Thyroid gland (tissue), 4 donors: ENCODE data around the gene NCKAP5. TPM values are rescaled to one million over a fixed set of nuclear protein-coding genes. Genes with fewer than 3 reads are reported as not detected.

Experiments
- DNase-seq, 2 donors: peaks; one replicate each; pipeline ENCODE4 v3.0.0-alpha.2; 2019
- H3K27ac ChIP-seq, 3 donors: fragments of 200-600 bp; sonication (generic); 1 replicate in 2 of 3; 2 replicates in 1 of 3; pipeline ENCODE4 v1.5.1; 2016 to 2019; ENCODE audit warnings: mild to moderate bottlenecking in 1 of 3, moderate library complexity in 1 of 3
- H3K27me3 ChIP-seq: fragments of 200-600 bp; sonication (generic); one replicate; pipeline ENCODE4 v1.5.1; 2019
- H3K36me3 ChIP-seq, 2 donors: fragments of 200-600 bp; sonication (generic); one replicate each; pipeline ENCODE4 v1.5.1; 2016 to 2019
- H3K4me1 ChIP-seq, 2 donors: fragments of 200-600 bp; sonication (generic); one replicate each; pipeline ENCODE4 v1.5.1; 2017 to 2019
- H3K4me3 ChIP-seq, 3 donors: fragments of 200-600 bp; sonication (generic); replicated peaks in 1 of 3; 1 replicate in 2 of 3; 2 replicates in 1 of 3; pipeline ENCODE4 v1.5.1; 2016; ENCODE audit warnings: mild to moderate bottlenecking in 1 of 3
- H3K9me3 ChIP-seq: fragments of 200-600 bp; sonication (generic); one replicate; pipeline ENCODE4 v1.5.1; 2017
- POLR2A ChIP-seq, 2 donors: fragments of 450-650 bp; IDR thresholded peaks; one replicate each; pipeline ENCODE4 v1.6.1; 2017; ENCODE audit warnings: antibody characterized with exemption in 2 of 2, mild to moderate bottlenecking in 2 of 2, moderate library complexity in 1 of 2
- WGBS, 2 donors: methylation state at CpG; one replicate each; pipeline ENCODE4 v1.1.5; 2017; 5-methylcytosine and 5-hydroxymethylcytosine counted together
- intact Hi-C: fragments of 100-400 bp; cut with DNase I; formaldehyde crosslinking; loops from one replicate; pipeline ENCODE4 v1.15.1; 2023
- total RNA-seq, 4 donors: library from RNA; depleted of rRNA; stranded (reverse); fragments of >200 nt; gene quantifications; one replicate each; pipeline ENCODE4 v1.2.3, GENCODE V29; 2016
- TF ChIP-seq, protein P1 (sequence below), 6 experiments: fragments of 200-600 bp in 3 of 6; fragments of 450-650 bp in 3 of 6; sonication (generic) in 3 of 6; IDR thresholded peaks; one replicate each; pipeline ENCODE4 v1.5.1; 2016 to 2019; ENCODE audit warnings: antibody characterized with exemption in 6 of 6, mild to moderate bottlenecking in 2 of 6, inconsistent platforms in 1 of 6, moderate library complexity in 1 of 6

NCKAP5 gene
- total RNA-seq, 4 donors from 2014 or later, result 0.45 to 1.2 (median 0.76) TPM

DNA sequence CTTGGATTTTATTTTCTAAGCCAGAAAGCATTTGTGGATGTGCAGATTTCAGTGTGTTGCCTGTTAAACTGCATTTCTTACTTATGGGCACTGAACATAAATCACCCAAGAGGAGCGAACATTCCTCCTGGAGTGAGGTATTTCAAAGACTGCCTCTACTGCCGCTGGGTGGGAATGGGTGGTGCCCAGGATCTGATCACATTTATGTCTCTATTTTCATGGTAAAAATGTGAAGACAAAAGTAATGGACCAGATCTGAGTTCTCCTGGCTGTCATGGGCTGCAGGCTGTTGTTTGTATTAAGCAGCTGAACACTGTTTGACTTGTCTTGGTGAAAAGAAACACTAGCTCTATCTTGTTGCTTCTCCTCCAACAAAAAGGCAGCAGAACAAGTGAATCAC lies 251.7 kb downstream of the NCKAP5 start:
- TF ChIP-seq POLR2A (IDR thresholded peaks at IDR 0.05), result no peak
- TF ChIP-seq, protein P1, sequence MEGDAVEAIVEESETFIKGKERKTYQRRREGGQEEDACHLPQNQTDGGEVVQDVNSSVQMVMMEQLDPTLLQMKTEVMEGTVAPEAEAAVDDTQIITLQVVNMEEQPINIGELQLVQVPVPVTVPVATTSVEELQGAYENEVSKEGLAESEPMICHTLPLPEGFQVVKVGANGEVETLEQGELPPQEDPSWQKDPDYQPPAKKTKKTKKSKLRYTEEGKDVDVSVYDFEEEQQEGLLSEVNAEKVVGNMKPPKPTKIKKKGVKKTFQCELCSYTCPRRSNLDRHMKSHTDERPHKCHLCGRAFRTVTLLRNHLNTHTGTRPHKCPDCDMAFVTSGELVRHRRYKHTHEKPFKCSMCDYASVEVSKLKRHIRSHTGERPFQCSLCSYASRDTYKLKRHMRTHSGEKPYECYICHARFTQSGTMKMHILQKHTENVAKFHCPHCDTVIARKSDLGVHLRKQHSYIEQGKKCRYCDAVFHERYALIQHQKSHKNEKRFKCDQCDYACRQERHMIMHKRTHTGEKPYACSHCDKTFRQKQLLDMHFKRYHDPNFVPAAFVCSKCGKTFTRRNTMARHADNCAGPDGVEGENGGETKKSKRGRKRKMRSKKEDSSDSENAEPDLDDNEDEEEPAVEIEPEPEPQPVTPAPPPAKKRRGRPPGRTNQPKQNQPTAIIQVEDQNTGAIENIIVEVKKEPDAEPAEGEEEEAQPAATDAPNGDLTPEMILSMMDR (IDR thresholded peaks at IDR 0.05), result no peak
- intact Hi-C loops, result no loop called here
- no peak for DNase-seq
- Histone ChIP-seq H3K9me3 (no peaks in the 10 kb centered on the region), H3K4me1 (no peaks in the 10 kb centered on the region), H3K27me3 (no peaks in the 10 kb centered on the region), H3K4me3 (no peak overlapping the region), H3K36me3 (no peaks in the 10 kb centered on the region), H3K27ac (no peak overlapping the region)
- WGBS, 2 donors, result 78 to 83% methylated on average over 2 of the region's 2 CpGs

- H3K4me3 ChIP-seq, result no peak overlapping the region
- WGBS, 2 donors, result 87 to 89% methylated on average over 6 of the region's 6 CpGs
- no peak for DNase-seq
- H3K27ac ChIP-seq, result no peak overlapping the region
- no peaks in the 10 kb centered on the region for H3K36me3 ChIP-seq
- intact Hi-C loops, result no loop called here
- H3K4me1 ChIP-seq, result no peaks in the 10 kb centered on the region
- H3K9me3 ChIP-seq, result no peaks in the 10 kb centered on the region
- TF ChIP-seq, protein P1 (IDR thresholded peaks at IDR 0.05), result no peak
- no peak for TF ChIP-seq POLR2A (IDR thresholded peaks at IDR 0.05)
- no peaks in the 10 kb centered on the region for H3K27me3 ChIP-seq
Observed at GRCh38 chr2:133315280-133315679, 253.0 kb downstream of the NCKAP5 start.

- Histone ChIP-seq H3K4me3 (no peak overlapping the region), H3K4me1 (no peaks in the 10 kb centered on the region), H3K36me3 (no peaks in the 10 kb centered on the region), H3K9me3 (no peaks in the 10 kb centered on the region), H3K27ac (no peak overlapping the region), H3K27me3 (no peaks in the 10 kb centered on the region)
- WGBS, 2 donors, result 85 to 88% methylated on average over 4 of the region's 4 CpGs
- DNase-seq, result no peak
- TF ChIP-seq, protein P1 (IDR thresholded peaks at IDR 0.05), result no peak
- TF ChIP-seq POLR2A (IDR thresholded peaks at IDR 0.05), result no peak
- intact Hi-C loops, result no loop called here
Observed at GRCh38 chr2:133314795-133315194, 253.5 kb downstream of the NCKAP5 start.

DNA sequence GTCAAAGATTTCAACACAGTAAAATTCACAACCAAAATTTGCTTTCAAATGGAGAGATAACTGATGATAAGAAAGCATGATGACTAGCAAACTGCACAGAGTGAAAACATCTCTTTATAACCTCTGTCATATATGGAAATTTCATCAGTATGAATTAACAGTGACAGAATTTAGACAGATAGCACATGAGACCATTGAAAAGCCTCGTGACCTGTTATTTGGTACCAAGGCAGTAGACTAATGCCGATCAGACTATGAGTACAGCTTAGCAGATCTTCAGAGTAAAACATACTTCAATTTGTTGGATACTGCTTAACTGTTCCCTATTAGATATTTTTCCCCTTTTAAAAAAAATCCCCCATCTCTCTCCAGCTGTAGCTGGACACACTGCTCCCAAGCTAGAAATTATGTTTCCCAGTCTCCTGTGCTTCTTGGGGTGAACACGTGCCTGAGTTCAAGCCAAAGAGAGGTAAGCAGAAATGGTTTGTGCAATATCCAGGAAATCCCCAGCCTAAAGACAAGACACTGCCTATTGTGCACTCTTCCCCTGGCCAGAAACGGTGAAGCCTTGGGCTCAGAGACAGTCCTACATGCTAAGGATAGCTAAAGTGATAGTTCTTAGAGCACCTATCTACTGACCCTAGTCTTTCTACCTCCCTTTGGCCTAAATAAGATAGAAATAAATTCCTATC lies 256.1 kb downstream of the NCKAP5 start:
- DNase-seq, result no peak
- H3K4me3 ChIP-seq, result no peak overlapping the region
- intact Hi-C loops, result no loop called here
- TF ChIP-seq, protein P1 (IDR thresholded peaks at IDR 0.05), result no peak
- TF ChIP-seq POLR2A (IDR thresholded peaks at IDR 0.05), result no peak
- no peaks in the 10 kb centered on the region for H3K36me3 ChIP-seq
- no peaks in the 10 kb centered on the region for H3K4me1 ChIP-seq
- WGBS, 2 donors, result 80 to 82% methylated on average over 4 of the region's 4 CpGs
- H3K27ac ChIP-seq, result no peak overlapping the region
- H3K27me3 ChIP-seq, result no peaks in the 10 kb centered on the region
- no peaks in the 10 kb centered on the region for H3K9me3 ChIP-seq

DNA sequence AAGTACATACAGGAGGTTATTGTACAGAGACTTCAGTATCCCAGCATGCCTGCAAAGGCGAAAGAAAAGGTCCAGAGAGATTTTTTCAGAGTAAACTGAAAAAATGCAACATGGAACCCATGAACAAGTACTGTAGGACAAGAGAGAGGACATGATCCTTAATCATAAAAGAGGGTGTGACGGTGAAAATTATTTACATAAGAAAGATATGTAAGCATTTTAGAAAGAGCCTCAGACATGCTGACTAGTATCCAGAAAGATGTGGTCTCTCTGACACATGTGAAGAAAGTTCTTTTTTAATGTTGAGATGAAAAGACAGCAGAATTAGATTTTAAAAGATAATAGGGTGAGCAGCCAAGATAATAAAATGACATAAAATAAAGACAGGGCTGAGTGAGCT lies 262.0 kb downstream of the NCKAP5 start:
- Histone ChIP-seq H3K36me3 (no peaks in the 10 kb centered on the region), H3K27me3 (no peaks in the 10 kb centered on the region), H3K9me3 (no peaks in the 10 kb centered on the region), H3K4me1 (no peaks in the 10 kb centered on the region), H3K27ac (no peak overlapping the region), H3K4me3 (no peak overlapping the region)
- 90 to 93% methylated on average over 2 of the region's 2 CpGs for WGBS, 2 donors
- intact Hi-C loops, result no loop called here
- TF ChIP-seq, protein P1 (IDR thresholded peaks at IDR 0.05), result no peak
- no peak for TF ChIP-seq POLR2A (IDR thresholded peaks at IDR 0.05)
- DNase-seq, result no peak
